ENCODE measurements around the gene KCNQ2.

Gene KCNQ2

DNA sequence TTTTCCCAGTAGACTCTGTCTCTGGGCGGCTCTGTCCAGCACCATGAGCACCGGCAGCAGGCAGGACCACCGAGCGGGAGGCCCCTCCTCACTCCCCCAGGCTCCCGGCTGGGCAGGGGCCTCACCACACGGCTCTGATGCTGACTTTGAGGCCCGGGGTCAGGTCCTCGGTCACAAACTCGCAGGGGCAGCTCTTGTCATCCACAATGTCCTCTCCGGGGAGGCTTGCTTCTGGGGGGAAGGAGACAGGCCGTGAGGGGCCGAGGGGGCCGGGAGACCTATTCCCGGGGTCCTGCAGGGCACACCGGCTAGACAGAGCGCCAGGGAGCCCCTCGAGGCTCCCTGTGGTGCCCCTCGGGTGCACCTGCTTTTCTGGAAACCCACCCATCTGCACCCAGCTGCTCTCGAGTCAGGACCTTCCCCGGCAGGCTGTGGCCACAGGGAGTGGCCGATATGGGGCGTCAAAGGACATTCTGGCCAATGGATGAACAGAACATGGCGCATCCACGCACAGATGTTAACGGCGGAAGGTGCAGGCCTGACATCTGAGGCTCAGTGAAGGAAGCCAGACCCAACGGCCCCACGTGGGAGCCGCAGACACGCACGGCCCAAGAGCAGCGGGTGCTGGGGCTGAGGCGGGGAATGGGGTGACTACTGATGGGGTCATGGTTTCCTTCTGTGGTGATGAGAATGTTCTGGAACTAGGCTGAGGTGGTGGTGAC lies 58.3 kb downstream of the KCNQ2 start:
- Histone ChIP-seq H3K79me2 (no peaks in the 10 kb centered on the region), H3K9ac (no peak overlapping the region), H3K4me1 (no peaks in the 10 kb centered on the region), H3K4me3 (ENCODE audit: low read depth, low read length) (no peak overlapping the region), H3K27ac (no peak overlapping the region), H3K9me3 (ENCODE audit: control insufficient read depth, low read length) (no peaks in the 10 kb centered on the region), H2AFZ (no peak overlapping the region), H3K27me3 (ENCODE audit: control insufficient read depth, insufficient read depth, low read length) (no peaks in the 10 kb centered on the region), H3K4me2 (ENCODE audit: low read length) (no peak overlapping the region), H3K36me3 (ENCODE audit: control insufficient read depth, insufficient read depth, low read length) (no peaks in the 10 kb centered on the region)
- TF ChIP-seq, protein P1, sequence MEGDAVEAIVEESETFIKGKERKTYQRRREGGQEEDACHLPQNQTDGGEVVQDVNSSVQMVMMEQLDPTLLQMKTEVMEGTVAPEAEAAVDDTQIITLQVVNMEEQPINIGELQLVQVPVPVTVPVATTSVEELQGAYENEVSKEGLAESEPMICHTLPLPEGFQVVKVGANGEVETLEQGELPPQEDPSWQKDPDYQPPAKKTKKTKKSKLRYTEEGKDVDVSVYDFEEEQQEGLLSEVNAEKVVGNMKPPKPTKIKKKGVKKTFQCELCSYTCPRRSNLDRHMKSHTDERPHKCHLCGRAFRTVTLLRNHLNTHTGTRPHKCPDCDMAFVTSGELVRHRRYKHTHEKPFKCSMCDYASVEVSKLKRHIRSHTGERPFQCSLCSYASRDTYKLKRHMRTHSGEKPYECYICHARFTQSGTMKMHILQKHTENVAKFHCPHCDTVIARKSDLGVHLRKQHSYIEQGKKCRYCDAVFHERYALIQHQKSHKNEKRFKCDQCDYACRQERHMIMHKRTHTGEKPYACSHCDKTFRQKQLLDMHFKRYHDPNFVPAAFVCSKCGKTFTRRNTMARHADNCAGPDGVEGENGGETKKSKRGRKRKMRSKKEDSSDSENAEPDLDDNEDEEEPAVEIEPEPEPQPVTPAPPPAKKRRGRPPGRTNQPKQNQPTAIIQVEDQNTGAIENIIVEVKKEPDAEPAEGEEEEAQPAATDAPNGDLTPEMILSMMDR (IDR thresholded peaks at IDR 0.05), result no peak

DNA sequence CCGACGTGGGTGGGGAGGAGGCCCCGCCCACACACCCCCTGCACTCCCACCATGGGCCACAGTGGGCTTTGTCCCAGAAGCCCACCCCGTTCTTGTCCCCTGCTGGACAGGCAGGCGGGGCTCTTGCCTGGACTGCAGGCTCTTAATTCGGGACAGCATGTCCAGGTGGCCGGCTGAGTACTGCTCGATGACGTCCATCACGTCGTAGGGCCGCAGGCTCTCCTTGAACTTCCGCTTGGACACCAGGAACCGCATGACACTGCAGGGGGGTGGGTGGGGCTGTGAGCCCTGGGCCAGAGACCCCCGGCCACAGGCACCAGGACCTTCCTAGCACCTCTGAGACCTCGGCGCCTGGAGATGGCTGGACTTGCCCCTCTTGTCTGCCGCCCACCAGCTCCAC lies 59.1 kb downstream of the KCNQ2 start:
- no peak overlapping the region for H3K9ac ChIP-seq
- no peaks in the 10 kb centered on the region for H3K9me3 ChIP-seq (ENCODE audit: control insufficient read depth, low read length)
- no peak overlapping the region for H3K4me3 ChIP-seq (ENCODE audit: low read depth, low read length)
- no peaks in the 10 kb centered on the region for H3K27me3 ChIP-seq (ENCODE audit: control insufficient read depth, insufficient read depth, low read length)
- TF ChIP-seq, protein P1 (IDR thresholded peaks at IDR 0.05), result no peak
- no peaks in the 10 kb centered on the region for H3K36me3 ChIP-seq (ENCODE audit: control insufficient read depth, insufficient read depth, low read length)
- no peak overlapping the region for H3K27ac ChIP-seq
- no peaks in the 10 kb centered on the region for H3K79me2 ChIP-seq
- no peaks in the 10 kb centered on the region for H3K4me1 ChIP-seq
- H2AFZ ChIP-seq, result no peak overlapping the region
- no peak overlapping the region for H3K4me2 ChIP-seq (ENCODE audit: low read length)

DNA sequence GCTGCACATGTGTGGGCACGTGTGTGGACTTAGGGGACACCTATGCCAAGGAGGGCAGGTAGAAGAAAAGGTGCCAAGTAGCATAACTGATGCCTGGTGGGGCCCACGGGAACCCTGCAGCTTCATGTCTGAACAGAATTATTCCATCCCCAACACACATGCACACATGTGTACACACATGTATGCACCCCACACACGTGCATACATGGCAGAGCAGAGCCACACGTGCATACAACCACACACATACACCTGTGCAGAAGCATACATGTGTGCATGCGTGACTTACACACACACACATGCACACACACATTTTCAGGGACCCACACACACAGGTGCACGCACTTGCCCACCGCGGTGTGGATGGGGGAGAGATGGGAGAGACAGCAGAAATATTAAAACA lies 59.6 kb downstream of the KCNQ2 start:
- Histone ChIP-seq H3K9ac (no peak overlapping the region), H3K27me3 (ENCODE audit: control insufficient read depth, insufficient read depth, low read length) (no peaks in the 10 kb centered on the region), H3K4me1 (no peaks in the 10 kb centered on the region), H3K27ac (no peak overlapping the region), H3K36me3 (ENCODE audit: control insufficient read depth, insufficient read depth, low read length) (no peaks in the 10 kb centered on the region), H3K4me2 (ENCODE audit: low read length) (no peak overlapping the region), H3K79me2 (no peaks in the 10 kb centered on the region), H2AFZ (no peak overlapping the region), H3K4me3 (ENCODE audit: low read depth, low read length) (no peak overlapping the region), H3K9me3 (ENCODE audit: control insufficient read depth, low read length) (no peaks in the 10 kb centered on the region)
- TF ChIP-seq, protein P1 (IDR thresholded peaks at IDR 0.05), result no peak

DNA sequence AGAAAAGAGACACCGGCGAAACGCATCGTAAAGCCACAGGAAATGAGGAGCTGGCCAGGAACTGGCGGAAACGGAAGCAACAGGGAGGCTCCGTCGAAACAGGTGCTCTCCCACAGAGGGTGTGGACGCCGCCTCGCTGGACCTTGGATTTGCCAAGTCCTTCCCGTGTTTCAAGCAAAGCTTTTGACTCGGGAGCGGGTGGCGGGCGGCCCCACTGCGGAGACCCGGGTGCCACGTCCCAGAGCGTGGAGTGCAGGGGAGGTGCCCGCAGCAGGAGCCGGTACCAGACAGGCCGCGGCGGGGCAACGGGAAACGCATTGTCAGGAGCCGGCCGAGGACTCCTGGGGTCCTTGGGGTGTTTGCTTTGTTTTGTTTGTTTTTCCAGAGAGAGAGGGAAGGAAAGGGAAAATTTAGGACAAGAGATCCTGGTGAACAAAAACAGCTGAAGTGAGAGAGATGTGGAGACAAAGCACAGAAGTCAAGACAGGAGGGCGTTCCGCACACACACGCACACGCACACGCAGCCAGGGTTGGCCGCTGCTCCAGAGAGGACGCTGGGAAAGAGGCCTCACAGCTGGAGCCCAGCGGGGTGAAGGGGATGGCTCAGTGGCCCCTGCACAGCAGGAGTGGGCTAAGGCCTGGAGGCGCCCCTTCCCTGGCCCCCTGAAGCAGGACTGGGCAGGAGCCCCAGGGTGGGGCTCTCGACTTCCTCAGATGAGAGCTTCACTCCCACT lies 60.4 kb downstream of the KCNQ2 start:
- H3K36me3 ChIP-seq (ENCODE audit: control insufficient read depth, insufficient read depth, low read length), result no peaks in the 10 kb centered on the region
- no peaks in the 10 kb centered on the region for H3K9me3 ChIP-seq (ENCODE audit: control insufficient read depth, low read length)
- no peak overlapping the region for H3K4me2 ChIP-seq (ENCODE audit: low read length)
- no peak overlapping the region for H2AFZ ChIP-seq
- H3K4me3 ChIP-seq (ENCODE audit: low read depth, low read length), result no peak overlapping the region
- H3K79me2 ChIP-seq, result no peaks in the 10 kb centered on the region
- H3K27me3 ChIP-seq (ENCODE audit: control insufficient read depth, insufficient read depth, low read length), result no peaks in the 10 kb centered on the region
- no peak overlapping the region for H3K27ac ChIP-seq
- TF ChIP-seq, protein P1 (IDR thresholded peaks at IDR 0.05), result no peak
- no peaks in the 10 kb centered on the region for H3K4me1 ChIP-seq
- no peak overlapping the region for H3K9ac ChIP-seq

Measured in parathyroid adenoma (tissue), 2 donors.